GM21619 (cell line): ENCODE measurements around the gene IDH3A.

ENCODE experiments used
- ATAC-seq: cut with Tn5 transposase; IDR thresholded peaks from one replicate; pipeline ENCODE4 v1.9.1; 2021; ENCODE audit not compliant: unreplicated experiment

The IDH3A gene

GRCh38 chr15:78164010-78164409, 14.8 kb downstream of the IDH3A start:
- no peak for ATAC-seq

- peak; percentile 69 for ATAC-seq
Measured at GRCh38 chr15:78167227-78167888, 18.2 kb downstream of the IDH3A start.

- no peak for ATAC-seq
Measured at GRCh38 chr15:78168608-78169007, 19.4 kb downstream of the IDH3A start.

GRCh38 chr15:78170848-78171773, 21.9 kb downstream of the IDH3A start:
- peak; percentile 61 for ATAC-seq

GRCh38 chr15:78171864-78172472, 22.8 kb downstream of the IDH3A start:
- ATAC-seq, result no peak

- ATAC-seq, result no peak
Measured at GRCh38 chr15:78174401-78174800, 25.2 kb downstream of the IDH3A start.

GRCh38 chr15:78175330-78175729, 26.2 kb downstream of the IDH3A start:
- no peak for ATAC-seq

GRCh38 chr15:78177447-78177873, 28.3 kb downstream of the IDH3A start:
- no peak for ATAC-seq

GRCh38 chr15:78178064-78178463, 28.9 kb downstream of the IDH3A start:
- ATAC-seq, result no peak

GRCh38 chr15:78179286-78179840, 30.2 kb downstream of the IDH3A start:
- ATAC-seq, result no peak

- no peak for ATAC-seq
Measured at GRCh38 chr15:78179906-78180305, 30.7 kb downstream of the IDH3A start.

- ATAC-seq, result no peak
Measured at GRCh38 chr15:78182336-78182700, 33.2 kb downstream of the IDH3A start.

- ATAC-seq, result no peak
Measured at GRCh38 chr15:78182821-78183220, 33.7 kb downstream of the IDH3A start.

GRCh38 chr15:78192826-78193594, 43.8 kb downstream of the IDH3A start:
- no peak for ATAC-seq

- no peak for ATAC-seq
Measured at GRCh38 chr15:78193731-78194567, 44.8 kb downstream of the IDH3A start.

GRCh38 chr15:78194568-78194925, 45.4 kb downstream of the IDH3A start:
- no peak for ATAC-seq

- ATAC-seq, result no peak
Measured at GRCh38 chr15:78195735-78196201, 46.6 kb downstream of the IDH3A start.

- ATAC-seq, result no peak
Measured at GRCh38 chr15:78197632-78198031, 48.5 kb downstream of the IDH3A start.

GRCh38 chr15:78200276-78200930, 51.2 kb downstream of the IDH3A start:
- ATAC-seq, result no peak
